Activated T-cell treated with anti-CD3 and anti-CD28 coated beads, Interleukin-2, amount 50 U/mL, for 48 hours (primary cell): ENCODE results near the gene SLC16A3.

Experiments
- DNase-seq, 2 experiments: peaks; one replicate each; pipeline ENCODE4 v3.0.0-alpha.2; 2020

SLC16A3 gene

DNA sequence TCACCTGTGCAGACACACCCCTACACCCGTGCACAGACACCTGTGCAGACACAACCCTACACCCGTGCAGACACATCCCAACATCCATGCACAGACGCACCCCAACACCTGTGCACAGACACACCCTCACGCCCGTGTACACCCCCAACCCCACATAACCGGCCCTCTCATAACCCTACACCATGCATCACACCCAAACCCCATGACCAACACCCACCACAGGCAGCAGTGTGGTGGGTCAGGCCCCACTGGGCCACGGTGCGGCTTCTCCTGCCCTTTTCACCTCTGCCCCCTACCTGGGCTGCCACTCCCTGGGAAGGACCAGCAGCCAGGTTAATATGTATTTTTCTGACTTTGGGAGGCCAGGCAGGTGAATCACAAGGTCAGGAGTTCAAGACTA, 4.2 kb upstream of the SLC16A3 start:
- DNase-seq: no peak

DNA sequence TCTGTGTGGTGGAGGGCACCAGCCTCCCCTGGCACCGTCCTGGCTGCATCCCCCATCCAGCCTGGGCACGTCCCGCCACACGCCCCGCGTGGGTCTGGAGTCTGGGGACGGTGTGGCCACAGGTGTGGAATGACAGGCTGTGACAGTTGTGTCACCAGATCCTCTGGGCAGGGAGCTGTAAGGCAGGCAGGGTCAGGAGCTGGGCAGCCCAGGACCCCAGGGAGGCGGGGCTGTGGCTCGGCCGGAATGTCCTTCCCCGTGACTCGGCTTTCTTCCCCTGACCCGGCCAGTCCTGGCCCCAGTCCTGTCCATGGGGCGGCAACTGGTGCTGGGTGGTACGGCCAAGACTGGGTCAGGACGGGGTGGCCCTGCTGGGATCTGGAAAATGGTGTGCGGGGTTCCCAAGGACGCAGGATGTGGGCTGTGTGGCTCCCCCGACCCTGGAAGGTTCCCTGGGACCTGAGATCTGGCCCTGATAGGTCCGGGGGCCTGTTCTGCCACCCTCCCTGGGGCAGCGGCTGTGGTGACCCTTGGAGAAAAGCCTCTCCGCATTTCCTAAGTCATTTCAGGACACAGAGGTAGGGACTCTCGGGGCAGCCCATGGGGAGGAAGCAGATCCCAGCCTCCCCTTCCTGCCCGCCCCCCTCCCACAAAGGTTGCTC, 3.3 kb upstream of the SLC16A3 start:
- DNase-seq: no peak

DNA sequence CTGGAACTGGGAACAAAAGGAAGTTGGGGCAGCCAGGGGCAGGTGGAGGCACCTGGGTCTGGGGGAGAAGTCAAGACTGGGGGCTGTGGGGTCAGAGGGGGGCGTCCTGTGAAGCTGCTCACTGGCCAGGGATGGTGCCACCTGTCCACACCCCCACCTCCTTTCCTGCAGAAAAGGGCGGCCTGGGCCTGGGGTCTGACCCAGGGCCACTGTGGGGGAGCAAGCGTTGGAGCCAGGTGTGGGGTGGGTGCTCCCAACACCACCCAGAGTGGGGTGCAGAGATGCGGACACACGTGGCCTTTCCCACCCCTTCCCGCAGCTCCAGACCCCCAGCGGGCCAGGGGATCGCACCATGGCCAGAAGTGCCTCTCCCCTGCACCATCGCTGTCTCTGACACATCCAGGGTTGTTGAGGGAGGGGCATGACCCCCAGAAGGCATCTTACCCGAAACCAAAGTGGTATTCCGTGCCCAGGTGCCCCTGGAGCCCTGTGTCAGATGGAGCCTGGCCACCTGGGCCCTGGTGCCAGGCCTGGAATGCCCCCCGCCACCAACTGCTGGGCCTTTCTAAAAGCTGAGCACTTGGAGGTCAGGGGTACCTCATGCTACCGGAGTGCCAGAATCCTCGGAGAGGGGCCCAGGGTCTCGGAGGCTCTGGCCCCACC, 2.6 kb upstream of the SLC16A3 start:
- no peak for DNase-seq

DNA sequence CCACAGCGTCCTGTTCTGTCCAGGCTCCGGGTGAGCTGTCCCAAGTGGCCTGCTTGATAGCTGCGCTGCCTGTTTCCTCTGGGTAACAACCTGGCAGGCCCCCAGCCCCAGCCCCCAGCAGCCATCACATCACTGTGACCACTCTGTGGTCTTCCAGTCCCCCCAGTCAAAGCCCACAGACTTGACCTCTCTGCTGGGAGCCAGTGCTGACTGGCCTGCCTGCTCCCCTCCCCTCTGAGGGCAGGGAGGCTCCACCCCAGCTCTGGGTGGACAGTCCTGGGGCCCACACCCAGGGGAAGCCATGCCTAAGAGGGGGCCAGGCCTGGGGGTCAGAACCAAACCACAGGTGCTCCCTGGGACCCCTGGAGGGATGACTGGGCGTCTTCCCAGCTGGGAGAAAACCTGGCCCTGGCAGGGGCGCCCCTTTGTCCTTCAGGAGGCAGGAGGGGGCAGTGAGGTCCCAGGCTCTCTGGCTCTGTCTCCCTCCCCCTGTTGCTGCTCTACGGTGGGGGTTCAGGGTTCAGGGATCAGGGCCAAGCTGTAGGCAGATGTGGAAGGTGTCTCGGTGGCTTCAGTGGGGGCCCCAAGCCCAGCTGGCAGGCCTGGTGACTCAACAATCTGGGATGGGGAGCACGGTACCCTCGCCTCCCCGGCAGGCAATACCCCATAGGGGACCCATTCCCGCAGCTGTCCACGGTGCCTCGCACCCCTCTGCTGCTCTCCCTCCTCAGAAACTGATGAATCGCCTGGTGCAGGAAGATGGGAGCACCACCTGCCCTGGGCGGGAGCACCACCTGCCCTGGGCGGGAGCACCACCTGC, 1.8 kb upstream of the SLC16A3 start:
- no peak for DNase-seq

DNA sequence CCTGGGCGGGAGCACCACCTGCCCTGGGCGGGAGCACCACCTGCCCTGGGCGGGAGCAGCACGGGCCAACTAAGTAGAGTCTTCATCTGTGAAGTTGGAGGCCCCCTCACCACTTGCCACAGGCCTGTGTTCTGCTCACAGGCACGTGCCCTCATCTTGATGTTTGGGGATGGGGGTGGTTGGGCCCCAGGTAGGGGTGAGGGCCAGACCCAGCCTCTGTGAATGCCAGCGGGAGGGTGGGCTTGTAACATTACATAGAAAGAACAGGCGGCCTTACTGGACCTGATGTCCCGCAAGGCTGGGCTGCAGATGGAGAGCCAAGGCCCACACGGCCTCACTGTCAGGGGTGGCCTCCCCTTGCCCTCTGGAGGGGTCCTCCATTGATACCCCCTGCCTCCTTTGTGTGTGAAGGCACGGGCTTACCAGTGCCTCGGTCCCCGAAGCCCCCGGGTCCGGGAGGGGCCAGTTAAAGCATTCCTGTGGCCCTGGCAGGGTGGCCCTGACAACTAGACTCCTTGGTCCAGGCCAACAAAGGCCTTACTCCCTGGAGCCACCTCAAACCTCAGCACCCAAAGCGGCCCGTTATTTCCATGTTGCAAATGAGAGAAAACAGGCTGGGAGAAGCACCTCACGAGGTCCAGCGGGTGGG, 1.1 kb upstream of the SLC16A3 start:
- DNase-seq: no peak

DNA sequence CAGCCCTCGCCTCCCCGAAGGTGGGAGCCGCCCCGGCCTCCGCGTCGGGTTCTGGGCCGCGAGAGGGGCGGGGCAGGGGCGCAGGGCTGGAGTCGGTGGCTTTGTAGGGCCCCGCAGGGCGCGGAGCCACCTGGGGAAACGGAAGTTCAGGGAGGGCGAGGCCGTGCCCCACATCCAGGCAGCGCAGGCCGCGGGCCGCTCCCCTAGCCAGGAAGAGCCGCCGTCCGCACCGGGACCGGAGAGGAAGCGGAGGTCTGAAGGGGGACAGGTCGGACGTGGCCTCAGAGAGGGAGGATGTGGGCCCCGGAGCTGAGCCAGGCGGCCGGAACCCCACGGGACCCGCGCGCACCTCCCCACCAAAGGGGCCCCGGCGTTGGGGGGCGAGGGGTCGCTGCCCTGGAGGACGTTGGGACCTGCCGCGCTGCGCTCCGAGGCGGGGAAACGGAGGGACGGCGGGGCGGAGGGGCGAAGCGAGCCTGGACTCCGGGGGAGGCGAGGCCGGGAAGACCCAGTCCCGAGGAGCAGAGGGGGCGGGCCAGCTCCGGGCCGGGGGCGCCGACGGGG, 482 bp upstream of the SLC16A3 start:
- DNase-seq: peak; percentile 72 to 77

DNA sequence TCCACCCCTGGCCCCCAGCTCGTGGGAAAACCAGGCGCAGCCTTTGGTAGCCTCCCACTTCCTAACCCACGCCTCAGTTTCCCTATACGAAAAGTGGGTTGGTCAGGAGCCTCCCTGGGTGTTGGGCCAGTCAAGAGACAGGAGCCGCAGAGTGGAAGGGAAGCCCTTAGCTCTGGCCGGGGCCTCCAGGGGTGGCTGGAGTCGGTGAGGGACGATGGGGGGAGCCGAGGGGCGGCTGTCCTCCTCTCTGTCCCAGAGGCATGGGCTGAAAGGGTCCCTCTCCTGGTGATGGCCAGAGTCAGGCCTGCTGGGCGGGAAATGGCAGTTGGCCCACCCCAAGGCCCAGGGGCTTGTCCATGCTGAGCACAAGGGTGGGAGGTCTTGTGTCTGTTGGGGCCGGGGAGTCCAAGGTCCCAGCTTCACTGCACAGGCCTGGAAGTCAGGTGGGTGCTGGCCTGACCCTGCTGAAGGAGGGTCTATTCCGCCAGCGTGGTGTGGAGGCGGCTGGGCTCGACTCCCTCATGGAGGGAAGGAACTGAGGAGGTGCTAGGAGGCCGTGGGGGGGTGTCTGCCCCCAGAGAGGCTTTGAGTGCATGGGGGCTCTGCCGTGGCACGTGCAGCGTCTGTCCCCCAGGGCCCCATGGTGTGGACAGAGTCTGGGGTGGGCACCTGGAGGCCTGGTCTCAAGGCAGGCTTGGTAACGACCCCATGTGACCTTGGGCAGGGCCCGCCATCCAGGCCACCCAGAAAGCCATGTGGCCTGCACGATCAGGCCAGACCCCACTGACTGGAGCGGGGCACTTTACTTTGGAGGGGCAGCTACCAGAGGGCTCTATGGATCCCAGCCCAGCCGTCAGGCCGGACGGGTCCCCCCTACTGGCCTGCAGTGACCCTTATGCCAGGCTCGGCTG, 1.1 kb downstream of the SLC16A3 start:
- DNase-seq: no peak

DNA sequence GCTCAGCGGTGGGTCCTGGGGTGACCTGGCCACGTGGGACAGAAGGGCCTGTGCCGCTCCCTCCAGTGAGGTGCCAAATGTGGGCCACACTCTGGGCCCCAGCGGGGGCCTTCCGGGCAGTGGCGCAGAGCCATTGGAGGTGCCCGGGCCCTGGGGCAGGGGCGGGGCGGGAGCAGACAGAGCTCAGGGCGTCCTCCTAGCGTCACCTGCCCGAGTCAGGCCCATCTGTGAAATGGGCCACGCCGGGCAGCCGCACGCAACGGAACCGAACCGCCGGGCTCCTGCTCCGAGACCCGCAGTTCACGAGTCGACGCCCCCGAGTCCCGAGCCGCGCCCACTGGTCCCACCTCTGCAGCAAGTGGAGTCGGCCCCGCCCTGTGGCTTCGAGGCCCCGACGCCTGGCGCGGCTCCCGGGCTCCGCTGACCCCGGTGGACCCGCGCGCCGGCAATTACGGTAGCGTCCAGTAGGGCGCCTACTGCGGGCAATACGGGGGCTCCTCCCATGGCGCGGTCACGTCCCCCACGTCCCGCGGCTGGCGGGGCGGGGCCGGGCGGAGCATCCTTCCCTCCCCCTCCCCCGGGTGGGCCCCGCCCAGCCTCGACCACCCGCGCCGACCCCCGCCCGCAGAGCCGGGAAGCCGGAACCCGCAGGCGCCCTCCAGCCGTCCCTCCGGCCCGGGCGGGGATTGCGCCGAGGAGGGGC, 1.9 kb downstream of the SLC16A3 start:
- DNase-seq: peak; percentile 75 to 82

DNA sequence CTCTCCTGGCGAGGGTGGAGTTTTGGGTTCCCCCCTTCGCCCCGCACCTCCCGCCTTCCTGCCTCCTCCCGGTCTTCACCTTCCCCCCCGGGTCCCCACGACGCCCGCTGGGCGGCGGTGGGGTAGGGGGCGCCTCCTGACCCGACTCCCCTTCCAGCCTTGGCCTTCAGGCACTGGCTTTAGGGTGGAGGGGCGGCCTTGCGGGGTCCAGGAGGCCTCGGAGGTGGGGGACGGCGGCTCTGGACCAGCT, 2.4 kb downstream of the SLC16A3 start:
- no peak for DNase-seq

DNA sequence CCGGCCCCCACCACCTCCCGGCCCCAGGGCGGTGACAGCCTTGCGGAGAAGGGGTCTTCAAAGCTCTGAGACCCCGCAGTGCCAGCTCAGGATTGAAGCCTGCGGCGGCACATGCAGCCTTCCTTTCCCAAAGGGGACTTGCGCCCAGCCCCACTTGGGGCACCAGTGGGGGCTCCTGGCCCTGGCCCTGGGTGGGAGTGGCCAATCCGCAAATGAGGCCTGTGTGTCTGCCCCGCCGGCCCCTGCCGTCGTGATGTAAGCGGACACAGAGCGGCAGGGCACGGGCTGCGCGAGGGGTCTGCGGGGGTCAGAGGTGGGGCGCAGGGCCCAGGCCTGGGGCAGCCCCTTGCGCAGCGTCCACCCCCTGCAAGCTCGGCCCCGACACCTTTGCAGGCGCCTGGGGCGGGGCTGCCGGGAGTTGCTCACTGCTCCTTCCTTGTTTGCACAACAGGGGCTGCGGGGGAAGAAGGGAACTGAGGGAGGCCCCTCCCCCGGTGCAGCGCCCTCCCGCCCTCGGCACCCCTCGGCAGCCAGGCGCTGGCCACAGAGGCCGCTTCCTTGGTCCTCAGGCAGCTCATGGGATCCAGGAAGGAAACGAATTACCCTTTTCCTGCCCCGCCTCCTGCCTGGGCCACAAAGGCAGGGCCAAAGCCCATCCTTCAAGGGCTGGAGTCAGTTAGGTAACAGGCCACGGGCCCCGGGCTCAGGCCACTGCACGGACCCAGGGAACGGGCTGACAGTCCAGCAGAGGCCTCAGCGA, 2.9 kb downstream of the SLC16A3 start:
- DNase-seq: peak; percentile 48 to 57

DNA sequence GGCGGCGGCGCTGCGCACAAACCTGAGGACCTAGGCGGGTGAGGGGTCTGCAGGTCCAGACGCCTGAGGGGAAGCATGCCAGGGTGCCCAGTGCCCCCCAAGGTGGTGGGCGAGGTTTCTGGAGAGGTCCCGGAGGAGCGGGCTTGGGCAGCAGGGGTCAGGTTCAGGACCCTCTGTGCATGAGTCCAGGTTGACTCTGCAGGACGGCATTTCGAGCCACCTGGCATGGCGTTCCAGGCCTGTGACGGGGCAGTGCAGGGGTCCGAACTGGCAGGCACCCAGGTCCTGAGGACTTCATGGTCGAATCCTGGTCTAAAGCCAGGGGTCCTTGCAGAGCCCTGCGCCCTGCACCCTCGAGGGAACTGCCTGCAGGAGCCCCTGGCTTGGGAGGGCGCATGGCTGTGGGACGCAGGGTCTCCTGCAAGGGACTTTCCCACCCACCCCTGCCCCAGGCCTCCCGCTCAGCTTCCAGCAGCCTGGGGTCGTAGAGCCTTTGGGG, 3.5 kb downstream of the SLC16A3 start:
- no peak for DNase-seq

DNA sequence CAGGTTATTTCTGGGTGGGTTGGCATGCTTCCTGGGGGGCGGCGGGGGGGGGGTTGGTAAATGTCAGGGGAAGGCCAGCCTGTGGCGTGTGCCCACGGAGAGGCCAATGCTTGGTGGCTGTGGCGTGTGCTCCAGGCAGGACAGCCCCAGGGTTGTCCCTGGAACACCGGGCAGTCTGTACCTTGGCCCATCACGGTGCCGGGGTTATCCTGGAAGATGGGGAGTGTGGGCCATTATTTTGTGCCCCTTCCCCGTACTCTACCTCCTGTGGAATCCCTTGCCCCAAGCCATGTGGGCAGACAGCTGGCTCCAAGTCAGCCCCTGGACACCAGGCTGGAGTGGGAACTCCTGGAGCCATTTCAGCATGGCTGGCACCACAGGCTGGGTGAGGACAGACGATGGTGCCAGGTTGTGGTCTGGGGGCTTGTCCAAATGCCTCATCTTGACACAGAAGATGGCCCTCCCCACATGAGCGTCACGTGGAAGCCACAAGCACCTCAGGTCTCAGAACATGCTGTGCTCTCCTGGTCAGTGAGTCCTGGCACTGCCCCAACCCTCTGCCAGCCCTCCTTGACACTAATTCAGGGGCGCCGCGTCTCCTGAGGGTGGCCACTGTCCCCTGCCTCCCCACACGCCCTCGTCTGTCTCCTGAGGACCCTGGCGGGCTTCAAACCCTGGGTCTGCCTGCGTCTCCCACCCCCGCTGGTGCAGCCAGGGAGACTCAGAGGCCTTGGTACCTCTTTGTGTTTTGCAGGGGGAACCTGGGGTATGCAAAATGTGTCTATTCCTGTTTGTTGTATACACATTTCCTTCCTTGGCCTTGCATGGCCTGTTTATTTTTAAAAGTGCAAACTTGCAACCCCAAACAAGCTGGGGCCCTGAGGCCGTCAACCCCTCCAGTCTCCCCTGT, 4.3 kb downstream of the SLC16A3 start:
- no peak for DNase-seq

DNA sequence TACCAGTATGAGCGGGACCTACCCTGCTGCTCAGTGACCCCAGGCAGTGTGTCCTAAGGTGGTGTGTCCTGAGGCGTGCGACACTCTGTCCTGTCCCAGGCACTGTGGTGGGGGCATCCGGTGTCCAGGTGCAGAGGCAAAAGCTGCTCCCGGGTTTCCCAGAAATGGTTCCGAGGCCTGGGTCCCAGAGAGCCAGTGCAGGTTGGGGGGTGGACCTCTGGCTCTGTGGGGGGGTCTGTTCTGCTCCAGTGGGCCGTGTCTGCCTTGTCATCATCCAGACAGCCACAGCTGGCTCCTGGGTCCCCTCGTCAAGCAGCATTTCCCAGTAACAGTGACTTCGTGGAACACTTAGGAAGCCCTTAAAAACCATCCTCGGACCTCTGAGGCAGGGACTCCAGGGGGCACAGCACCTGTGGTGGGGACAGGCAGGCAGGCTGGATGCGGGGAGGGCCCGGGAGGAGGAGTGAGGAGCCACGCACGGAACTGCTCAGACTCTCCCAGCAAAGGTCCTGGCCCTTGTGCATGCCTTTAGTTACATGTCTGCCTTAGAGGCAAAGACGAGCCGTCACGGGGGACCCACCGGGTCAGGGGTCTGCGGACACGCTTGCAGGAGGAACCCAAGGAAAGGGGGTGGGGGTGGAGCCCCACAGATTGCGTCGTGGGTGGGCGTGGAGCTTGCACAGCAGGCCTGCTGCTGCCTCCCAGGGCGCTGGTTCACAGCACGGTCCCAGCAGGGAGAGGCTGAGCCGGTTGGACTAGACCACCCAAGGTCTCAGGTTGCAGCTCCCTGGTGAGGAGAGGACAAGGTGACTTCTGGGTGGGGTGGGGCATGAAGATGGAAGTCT, 5.6 kb downstream of the SLC16A3 start:
- DNase-seq: no peak

DNA sequence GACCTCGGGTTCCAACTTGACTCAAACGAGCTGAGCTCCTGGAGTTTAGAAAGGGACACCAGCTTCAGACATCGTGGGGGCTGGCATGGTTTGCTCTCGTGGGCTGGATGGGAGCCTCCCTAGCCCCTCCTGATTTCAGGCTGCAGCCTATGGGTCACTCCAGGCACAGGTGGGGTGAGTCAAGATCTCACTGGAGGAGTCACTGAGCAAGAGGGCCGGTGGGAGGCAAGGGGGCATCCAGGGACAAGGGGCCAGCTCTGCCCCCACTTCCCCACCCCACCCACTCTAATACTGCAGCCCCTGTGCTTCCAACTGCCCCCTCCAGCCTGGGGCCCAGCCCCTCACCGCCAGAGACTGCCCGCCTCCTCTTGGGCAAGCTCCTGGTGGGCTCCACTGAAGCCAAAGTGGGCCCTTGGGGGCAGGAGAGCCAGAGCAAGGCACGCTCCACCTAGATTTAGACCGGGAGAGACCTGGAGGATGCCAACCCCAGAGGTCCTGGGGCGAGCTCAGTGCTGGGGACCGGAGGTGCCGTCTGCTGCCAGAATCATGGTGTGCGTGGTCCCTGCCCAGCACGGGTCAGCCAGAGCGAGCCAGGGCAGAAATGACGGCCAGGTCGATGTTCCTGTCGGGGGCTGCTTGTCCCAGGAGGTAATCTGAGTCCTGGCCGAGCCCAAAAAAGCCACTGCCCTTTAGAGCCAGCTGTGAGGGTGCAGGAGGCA, 6.4 kb downstream of the SLC16A3 start:
- DNase-seq: no peak

DNA sequence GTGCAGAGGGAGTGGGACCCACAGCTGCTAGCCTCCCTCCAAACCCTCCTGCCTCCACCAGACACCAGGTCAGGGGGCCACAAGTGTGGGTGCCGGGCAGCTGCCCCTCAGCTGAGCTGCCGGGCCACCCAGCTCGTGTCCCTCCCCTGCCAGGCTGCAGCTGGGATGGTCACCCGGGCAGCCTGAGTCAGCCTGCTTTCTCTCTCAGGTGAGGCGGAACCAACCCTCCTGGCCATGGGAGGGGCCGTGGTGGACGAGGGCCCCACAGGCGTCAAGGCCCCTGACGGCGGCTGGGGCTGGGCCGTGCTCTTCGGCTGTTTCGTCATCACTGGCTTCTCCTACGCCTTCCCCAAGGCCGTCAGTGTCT, 6.9 kb downstream of the SLC16A3 start:
- DNase-seq: no peak

DNA sequence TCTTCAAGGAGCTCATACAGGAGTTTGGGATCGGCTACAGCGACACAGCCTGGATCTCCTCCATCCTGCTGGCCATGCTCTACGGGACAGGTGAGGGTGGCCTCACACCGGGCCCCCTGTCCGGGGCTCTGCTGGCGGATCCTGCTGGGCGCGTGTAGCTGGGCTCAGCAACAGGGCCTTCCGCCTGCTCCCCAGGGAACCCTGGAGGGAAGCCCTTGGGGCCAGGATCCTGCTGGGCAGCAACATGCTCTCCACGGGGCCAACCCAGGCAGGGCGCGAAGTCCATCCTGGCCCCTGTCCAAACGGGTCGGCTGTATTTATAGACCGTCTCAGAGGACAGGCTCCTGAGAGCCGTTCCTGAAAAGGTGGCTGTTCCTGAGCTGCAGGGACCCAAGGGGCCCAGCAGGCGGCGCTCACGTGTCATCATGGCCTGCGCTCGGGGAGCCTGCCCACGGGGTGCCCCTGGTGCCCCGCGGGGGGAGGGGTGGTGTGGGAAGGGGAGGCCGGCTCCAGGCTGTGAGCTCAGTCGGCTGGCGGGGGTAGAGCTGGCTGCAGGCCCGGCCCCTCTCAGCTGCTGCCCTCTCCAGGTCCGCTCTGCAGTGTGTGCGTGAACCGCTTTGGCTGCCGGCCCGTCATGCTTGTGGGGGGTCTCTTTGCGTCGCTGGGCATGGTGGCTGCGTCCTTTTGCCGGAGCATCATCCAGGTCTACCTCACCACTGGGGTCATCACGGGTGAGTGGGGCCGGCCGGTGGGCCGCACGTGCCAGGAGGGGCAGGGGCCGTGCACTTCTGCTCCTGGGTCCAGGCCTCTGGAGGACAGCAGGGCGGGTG, 7.5 kb downstream of the SLC16A3 start:
- peak; percentile 82 to 84 for DNase-seq
